Measurements from ENCODE around the gene SMIM31.

Gene SMIM31

GRCh38 chr4:164765096-164765495, 11.2 kb downstream of the SMIM31 start:
- no peak for DNase-seq (ENCODE audit: low read depth)
- no peak for TF ChIP-seq CTCF (conservative IDR thresholded peaks at IDR 0.05; ENCODE audit: low read length)
- H3K4me3 ChIP-seq (ENCODE audit: low read length), result no peak overlapping the region

- no peak overlapping the region for H3K4me3 ChIP-seq (ENCODE audit: low read length)
- TF ChIP-seq CTCF (conservative IDR thresholded peaks at IDR 0.05; ENCODE audit: low read length), result no peak
- no peak for DNase-seq (ENCODE audit: low read depth)
These were observed 11.9 kb downstream of the SMIM31 start for GRCh38 chr4:164765833-164766232.

- peak; percentile 61 for TF ChIP-seq CTCF (conservative IDR thresholded peaks at IDR 0.05; ENCODE audit: low read length)
- peak; percentile 10 for DNase-seq (ENCODE audit: low read depth)
These were observed 14.6 kb downstream of the SMIM31 start for GRCh38 chr4:164768516-164768915.

GRCh38 chr4:164770010-164770724, 16.2 kb downstream of the SMIM31 start:
- no peak for DNase-seq (ENCODE audit: low read depth)
- H3K4me3 ChIP-seq (ENCODE audit: low read length), result no peak overlapping the region
- no peak for TF ChIP-seq CTCF (conservative IDR thresholded peaks at IDR 0.05; ENCODE audit: low read length)

More at GRCh38 chr4:164768516-164768915, 14.6 kb downstream of the SMIM31 start:
- no peak overlapping the region for H3K4me3 ChIP-seq (ENCODE audit: low read length)

GRCh38 chr4:164771088-164771487, 17.2 kb downstream of the SMIM31 start:
- DNase-seq (ENCODE audit: low read depth), result peak; percentile 55
- no peak for TF ChIP-seq CTCF (conservative IDR thresholded peaks at IDR 0.05; ENCODE audit: low read length)
- H3K4me3 ChIP-seq (ENCODE audit: low read length), result no peak overlapping the region

GRCh38 chr4:164772076-164772475, 18.1 kb downstream of the SMIM31 start:
- no peak overlapping the region for H3K4me3 ChIP-seq (ENCODE audit: low read length)
- TF ChIP-seq CTCF (conservative IDR thresholded peaks at IDR 0.05; ENCODE audit: low read length), result no peak
- DNase-seq (ENCODE audit: low read depth), result no peak

- DNase-seq (ENCODE audit: low read depth), result peak; percentile 81
- H3K4me3 ChIP-seq (ENCODE audit: low read length), result no peak overlapping the region
- no peak for TF ChIP-seq CTCF (conservative IDR thresholded peaks at IDR 0.05; ENCODE audit: low read length)
These were observed 25.1 kb downstream of the SMIM31 start for GRCh38 chr4:164779080-164779479.

Data from AG10803 (cell line).